Liver (tissue), 2 donors: ENCODE results near the gene STAM2.

Experiments
- EGR1 ChIP-seq, 2 donors: IDR thresholded peaks; 2 replicates each; pipeline ENCODE4 v1.6.1; 2016 to 2018; ENCODE audit warnings: antibody characterized with exemption in 2 of 2, low read depth in 2 of 2
- NR2F2 ChIP-seq: IDR thresholded peaks from 2 replicates; pipeline ENCODE4 v1.6.1; 2016; ENCODE audit warnings: antibody characterized with exemption
- TAF1 ChIP-seq: conservative IDR thresholded peaks from 2 replicates; pipeline ENCODE4 v1.6.1; 2016; ENCODE audit warnings: antibody characterized with exemption, mild to moderate bottlenecking
- TF ChIP-seq, protein P1 (sequence below): IDR thresholded peaks from 2 replicates; pipeline ENCODE4 v1.6.1; 2016; ENCODE audit warnings: antibody characterized with exemption, mild to moderate bottlenecking
- TF ChIP-seq, protein P2 (sequence below): IDR thresholded peaks from 2 replicates; pipeline ENCODE4 v1.6.1; 2016; ENCODE audit warnings: antibody characterized with exemption
- donor health status: healthy.

DNA sequence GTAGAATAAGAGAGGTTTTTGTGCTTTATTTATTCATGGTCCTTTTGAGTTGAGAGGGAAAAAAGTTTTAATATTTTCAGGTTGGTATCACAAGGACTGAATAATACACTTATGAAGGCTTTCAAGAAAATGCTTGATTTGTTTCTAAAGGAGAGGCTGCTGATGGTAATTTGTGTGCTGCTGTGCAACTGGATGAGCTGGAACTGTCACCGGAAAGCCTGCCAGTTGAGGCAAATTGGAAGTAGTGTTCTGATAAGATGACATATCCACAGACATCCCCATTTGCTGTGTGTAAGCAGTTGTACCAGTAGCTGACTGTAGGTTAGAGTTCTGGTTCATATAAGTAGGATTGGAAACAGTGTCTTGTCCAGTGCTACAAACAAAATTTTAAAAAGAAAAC lies 55.1 kb downstream of the STAM2 start:
- TF ChIP-seq TAF1: no peak
- TF ChIP-seq EGR1 (IDR thresholded peaks at IDR 0.05; ENCODE audit: low read depth in 2 of 2): no peak
- TF ChIP-seq, protein P1, sequence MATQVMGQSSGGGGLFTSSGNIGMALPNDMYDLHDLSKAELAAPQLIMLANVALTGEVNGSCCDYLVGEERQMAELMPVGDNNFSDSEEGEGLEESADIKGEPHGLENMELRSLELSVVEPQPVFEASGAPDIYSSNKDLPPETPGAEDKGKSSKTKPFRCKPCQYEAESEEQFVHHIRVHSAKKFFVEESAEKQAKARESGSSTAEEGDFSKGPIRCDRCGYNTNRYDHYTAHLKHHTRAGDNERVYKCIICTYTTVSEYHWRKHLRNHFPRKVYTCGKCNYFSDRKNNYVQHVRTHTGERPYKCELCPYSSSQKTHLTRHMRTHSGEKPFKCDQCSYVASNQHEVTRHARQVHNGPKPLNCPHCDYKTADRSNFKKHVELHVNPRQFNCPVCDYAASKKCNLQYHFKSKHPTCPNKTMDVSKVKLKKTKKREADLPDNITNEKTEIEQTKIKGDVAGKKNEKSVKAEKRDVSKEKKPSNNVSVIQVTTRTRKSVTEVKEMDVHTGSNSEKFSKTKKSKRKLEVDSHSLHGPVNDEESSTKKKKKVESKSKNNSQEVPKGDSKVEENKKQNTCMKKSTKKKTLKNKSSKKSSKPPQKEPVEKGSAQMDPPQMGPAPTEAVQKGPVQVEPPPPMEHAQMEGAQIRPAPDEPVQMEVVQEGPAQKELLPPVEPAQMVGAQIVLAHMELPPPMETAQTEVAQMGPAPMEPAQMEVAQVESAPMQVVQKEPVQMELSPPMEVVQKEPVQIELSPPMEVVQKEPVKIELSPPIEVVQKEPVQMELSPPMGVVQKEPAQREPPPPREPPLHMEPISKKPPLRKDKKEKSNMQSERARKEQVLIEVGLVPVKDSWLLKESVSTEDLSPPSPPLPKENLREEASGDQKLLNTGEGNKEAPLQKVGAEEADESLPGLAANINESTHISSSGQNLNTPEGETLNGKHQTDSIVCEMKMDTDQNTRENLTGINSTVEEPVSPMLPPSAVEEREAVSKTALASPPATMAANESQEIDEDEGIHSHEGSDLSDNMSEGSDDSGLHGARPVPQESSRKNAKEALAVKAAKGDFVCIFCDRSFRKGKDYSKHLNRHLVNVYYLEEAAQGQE: no peak
- TF ChIP-seq NR2F2: no peak
- TF ChIP-seq, protein P2, sequence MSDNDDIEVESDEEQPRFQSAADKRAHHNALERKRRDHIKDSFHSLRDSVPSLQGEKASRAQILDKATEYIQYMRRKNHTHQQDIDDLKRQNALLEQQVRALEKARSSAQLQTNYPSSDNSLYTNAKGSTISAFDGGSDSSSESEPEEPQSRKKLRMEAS: no peak
